CD4-positive, alpha-beta T cell treated with Interleukin-17A for 4 hours (primary cell): ENCODE results near the gene LMF1.

Source experiments
- DNase-seq: peaks from one replicate; pipeline ENCODE4 v3.0.0-alpha.2; 2020; ENCODE audit warnings: mixed read lengths

Gene LMF1

GRCh38 chr16:927406-927805 lies 43.4 kb downstream of the LMF1 start:
- no peak for DNase-seq

- no peak for DNase-seq
Observed at GRCh38 chr16:926715-927114, 44.1 kb downstream of the LMF1 start.

DNA sequence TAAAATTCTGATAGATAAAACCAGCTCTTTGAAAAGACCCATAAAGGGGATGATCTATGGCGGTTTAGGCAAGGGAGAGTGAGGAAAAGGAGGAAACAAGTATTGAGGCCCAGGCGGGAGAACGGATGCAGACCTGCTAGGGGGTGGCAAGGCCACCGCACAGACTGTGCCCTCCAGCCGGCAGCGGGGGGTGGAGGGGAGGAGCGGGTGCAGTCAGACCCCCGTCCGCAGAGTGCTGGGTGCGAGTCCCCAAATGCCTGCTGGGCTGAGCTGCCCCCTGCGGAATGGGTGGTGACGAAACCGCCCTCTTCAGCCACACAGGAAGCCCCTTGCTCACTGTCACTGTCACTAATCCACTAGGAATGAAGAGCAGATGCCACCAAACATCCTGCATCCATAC lies 46.0 kb downstream of the LMF1 start:
- DNase-seq, result no peak

- DNase-seq, result no peak
Observed at GRCh38 chr16:924063-924462, 46.7 kb downstream of the LMF1 start.

DNA sequence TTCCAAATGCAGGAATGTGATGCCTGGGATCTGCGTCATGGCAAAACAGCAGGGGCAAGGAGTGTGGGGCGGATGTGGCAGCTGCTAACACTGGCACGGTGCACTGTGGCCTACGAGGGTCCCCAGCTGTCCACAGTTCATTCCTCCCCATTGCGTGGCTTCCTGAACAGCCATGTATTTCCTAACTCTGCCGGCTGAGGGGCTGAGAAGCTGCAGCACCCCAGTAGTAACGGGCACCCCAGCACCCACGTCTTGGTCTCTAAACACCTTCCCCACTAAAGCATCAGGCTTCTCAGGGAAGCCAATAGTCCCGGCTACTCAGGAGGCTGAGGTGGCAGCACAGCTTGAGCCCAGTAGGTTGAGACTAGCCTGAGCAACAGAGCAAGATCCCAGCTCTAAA lies 47.6 kb downstream of the LMF1 start:
- DNase-seq, result no peak

DNA sequence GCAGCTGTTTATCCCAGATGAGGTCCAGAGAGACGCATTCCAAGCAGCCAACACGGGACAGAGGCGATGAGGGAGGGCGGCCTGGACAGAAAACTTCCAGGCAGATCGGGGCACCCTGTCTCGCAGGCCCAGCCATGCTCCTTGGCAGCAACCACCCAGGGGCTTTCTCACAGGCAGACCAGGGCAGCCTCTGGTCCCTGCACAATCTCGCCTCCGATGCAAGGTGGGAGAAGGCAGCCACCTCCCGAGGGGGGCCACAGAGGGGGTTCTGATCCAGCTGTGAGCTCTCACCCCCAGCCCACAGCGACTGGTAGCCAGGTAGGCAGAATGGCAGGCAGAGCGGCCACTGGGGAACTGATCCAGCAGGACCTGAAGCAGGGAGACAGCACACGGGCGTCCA lies 48.7 kb downstream of the LMF1 start:
- no peak for DNase-seq

GRCh38 chr16:921321-921905 lies 49.4 kb downstream of the LMF1 start:
- no peak for DNase-seq

- DNase-seq, result no peak
Observed at GRCh38 chr16:920717-921116, 50.1 kb downstream of the LMF1 start.

GRCh38 chr16:920051-920681 lies 50.6 kb downstream of the LMF1 start:
- DNase-seq, result no peak

DNA sequence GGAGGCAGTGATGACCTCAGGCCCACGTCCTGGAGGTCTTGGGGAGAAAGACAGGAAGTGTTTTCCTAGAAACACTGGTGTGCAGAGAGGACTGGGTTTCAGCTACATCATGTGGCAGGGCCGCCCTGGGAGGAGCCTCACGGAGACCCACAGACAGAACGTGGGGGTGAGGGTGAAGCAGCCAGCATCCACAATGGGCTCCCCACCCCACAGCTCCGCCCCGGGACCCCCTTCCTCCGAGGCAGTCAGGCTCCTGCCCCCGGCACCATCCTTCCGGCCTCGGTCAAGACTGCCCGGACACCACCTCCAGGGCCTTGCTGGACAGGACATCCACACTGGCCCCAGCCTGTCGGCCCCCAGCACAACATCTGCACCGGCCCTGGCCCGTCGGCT lies 51.1 kb downstream of the LMF1 start:
- DNase-seq, result no peak

DNA sequence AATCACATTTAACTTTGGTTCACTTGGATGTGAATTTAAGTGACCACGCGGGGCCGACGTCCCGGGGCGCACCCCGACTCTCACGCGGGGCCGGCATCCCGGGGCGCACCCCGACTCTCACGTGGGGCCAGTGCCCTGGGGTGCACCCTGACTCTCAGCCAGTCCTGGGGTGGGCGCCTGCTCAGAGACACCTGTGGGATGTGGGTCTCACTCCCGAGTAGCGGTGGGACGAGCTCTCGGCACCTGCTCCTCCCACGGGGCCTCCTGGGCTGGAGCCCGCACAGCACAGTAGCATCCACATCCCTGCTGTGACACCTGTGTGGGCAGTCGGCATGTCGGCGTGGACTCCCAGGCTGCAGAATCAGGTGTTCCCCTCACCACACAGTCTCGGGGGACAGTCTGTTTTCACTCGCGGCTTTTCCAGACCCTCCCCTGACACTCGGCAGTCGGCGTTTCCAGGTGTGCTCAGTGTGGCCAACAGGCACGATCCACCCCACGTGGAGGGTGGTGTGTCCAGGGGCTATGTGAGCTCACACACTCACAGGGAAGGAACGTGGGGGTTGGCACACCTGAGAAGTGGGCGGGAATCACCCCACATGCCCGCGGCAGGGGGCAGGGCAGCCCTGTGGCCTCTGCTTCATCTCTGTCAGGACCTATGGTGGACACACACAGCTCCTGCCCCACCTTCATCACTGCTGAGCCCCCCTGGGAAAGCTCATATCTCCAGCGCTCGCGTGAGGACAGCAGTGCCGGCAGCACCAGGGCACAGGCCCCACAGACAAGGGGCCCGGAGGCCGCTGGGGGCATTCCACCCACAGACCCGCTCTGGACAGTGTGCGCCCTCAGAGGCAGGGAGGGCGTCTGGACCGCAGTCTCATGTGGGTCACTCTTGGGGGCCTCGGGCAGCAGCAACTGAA lies 51.8 kb downstream of the LMF1 start:
- no peak for DNase-seq

- no peak for DNase-seq
Observed at GRCh38 chr16:918068-918467, 52.7 kb downstream of the LMF1 start.

DNA sequence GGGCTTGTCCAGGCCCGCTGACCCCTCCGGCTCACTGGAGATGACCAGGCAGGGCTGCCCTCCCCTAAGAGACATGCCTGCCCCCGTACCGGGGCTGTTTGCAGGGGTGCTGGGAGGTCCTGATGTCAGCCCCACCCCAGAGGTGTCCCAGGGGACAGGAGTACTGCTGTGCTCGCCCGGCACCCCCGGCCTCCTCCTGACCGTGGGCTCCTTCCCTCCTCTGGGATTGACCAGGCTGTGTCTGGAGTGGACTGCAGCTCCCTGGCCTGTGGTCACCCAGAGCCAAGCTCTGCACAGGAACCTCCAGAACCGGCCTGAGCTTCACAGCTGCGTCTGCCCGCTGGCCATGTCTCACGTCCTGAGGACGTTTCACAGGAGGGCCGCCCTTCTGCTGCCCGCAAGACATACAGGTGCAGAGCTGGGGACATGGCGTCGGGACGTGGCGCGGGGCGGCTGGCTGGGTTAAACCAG lies 53.2 kb downstream of the LMF1 start:
- no peak for DNase-seq

DNA sequence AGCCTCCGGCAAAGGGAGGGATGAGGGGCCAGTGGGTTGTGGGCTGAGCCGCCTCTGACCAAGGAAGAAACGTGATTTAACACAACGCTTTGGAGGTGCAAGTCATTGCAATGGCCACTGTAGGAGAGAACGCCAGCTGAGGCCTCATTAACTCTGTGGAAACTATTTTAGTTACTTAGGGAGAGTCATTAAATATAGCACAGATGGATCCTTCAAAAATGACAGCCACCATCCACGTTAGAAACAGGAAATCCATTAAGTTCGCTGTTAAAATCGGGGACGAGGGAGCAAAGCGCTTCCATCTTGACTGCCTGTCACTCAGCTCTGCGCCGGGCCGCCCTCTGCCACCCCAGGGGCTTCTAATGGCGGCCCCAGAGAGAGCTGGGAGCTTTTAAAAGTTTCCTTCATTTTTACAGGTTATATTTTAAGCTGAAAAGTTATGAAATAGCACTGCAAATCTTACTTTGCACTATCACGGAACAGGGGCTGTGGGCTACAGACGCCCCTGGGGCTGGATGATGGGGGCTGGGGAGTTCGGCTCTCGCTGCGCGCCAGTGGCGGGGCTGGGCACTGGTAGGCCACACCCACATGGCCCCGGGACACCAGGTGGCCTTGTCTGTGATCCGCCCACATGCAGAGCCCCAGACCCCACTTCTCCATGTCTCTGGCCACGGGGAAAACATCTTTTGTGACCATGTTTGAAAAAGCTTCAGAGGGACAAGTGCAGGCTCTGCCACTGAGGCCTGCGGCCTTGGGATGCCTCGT lies 54.6 kb downstream of the LMF1 start:
- DNase-seq, result no peak

DNA sequence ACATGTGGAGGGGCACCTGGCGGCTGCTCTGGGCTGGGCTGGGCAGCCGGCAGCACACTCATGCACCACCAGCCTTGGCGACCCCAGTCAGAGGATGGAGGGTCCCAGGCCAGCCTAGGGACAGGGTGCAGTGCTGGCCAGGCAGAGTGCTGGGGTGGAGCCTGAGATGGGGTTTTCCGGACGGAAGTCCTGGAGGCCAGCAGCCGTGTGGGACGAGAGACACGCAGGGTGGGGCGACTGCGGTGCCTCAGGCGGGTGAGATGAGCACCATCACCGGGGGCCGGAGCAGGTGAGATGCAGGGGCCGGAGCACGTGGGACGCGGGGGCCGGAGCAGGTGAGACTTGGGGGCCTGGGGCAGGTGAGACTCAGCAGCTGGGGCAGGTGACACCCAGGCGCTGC lies 55.2 kb downstream of the LMF1 start:
- DNase-seq, result no peak

DNA sequence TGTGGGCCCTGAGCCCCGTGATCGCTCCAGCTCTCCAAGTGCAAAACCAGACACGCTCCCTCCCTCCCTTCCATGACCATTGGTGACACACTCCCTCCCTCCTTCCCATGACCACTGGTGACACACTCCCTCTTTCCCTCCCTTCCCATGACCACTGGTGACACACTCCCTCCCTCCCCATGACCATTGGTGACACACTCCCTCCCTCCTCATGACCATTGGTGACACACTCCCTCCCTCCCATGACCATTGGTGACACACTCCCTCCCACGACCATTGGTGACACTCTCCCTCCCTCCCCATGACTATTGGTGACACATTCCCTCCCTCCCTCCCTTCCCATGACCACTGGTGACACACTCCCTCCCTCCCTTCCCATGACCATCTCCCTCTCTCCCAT lies 56.3 kb downstream of the LMF1 start:
- no peak for DNase-seq

- no peak for DNase-seq
Observed at GRCh38 chr16:913817-914439, 56.9 kb downstream of the LMF1 start.

DNA sequence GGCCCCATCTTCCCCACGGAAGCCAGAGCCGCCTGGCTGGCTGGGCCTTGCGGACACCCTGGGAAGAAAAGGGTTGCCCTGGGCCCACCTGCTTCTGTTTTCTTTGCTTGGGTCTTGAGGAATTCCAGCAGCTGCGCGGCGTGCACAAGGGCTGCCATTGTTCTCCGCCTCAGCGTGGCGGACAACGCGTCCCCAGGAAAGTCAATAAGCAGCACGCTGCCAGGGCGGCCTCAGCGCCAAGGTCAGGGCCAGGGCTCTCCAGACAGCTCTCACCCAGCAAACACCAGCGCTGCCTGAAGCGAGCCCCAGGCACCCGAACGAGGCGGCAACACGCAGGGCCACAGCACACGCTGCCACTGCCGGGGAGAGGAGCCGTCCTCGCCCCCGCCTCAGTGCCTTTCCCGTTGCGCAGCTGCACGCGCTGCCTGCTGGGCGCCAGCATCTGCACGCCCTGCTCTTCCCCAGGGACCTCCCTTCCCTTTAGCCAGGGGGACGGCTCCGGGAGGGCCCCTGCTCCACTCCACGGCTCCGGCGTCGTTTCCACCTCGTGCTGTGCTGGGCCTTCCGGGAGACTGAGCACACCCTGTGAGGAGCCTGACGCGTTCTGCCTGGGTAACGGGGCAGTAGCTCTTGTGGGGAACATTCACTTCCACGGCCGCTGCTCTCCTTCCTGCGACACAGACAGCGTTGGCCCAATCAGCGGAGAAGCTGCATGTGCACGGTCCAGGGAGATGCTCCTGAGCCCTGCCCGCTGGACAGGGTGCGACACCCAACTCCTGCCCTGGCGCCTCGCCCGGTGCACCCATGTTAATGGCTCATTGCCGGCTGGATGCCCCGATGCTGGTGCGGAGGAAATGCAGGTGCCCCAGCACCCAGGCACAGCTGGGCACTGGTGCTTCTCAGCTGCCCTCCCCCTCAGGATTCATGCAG lies 57.8 kb downstream of the LMF1 start:
- no peak for DNase-seq

DNA sequence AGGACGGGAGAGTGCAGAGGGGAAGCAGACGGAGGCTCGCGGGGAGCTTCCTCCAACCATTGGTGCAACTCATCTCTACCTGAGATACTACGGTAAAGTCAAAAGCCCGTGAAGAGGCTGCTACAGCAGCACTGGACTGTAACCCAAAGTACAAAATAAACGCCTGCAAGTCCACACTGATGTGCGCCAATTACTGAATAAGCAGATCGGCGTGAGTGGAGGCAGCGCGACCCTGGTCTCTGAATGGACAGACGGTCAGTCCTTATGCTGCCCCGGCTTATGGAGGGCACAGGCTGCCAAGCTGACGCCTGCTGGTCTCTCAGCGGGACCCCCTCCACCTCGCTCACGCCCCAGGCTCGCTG lies 58.5 kb downstream of the LMF1 start:
- no peak for DNase-seq

- no peak for DNase-seq
Observed at GRCh38 chr16:911604-912321, 59.0 kb downstream of the LMF1 start.

DNA sequence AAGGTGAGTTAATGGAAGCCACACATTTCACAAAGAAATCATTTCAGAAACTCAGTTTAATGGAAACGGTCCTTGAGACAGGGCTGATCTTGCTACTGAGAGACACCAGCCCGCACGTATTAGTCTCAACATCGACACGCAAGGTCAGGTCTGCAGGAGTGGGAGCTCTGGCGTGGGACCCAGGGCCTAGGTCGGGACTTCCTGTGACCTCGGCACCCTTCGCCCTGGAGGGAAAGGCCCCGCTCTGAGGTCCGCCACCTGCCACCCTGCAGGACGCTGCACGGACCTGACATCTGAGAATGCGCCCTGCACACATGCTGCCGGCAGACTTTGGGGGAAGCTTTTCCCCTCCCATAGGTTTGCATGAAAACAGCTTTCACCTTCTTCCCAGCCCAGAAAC lies 59.7 kb downstream of the LMF1 start:
- no peak for DNase-seq
